Caki2 (cell line): ENCODE measurements around the gene IQCB1. TPM values are rescaled to one million over a fixed set of nuclear protein-coding genes. Genes with fewer than 3 reads are reported as not detected.
"Not testable (repeated sequence)": the region's sequence is repeated elsewhere in the genome, so short reads cannot be mapped to it uniquely, and the experiment has no call there.

Experiments used
- DNase-seq: peaks from one replicate; pipeline ENCODE4 v3.0.0-alpha.2; 2015; ENCODE audit warnings: low read depth
- in situ Hi-C: cut with HindIII; loops from 2 replicates; pipeline ENCODE4 v1.10.0; 2016; ENCODE audit warnings: low sequenced_read_pairs, low pct_unique_long_range_greater_than_20kb, mixed read lengths
- total RNA-seq: library from RNA; depleted of rRNA; stranded (reverse); fragments of >200 nt; shearing (Covaris generic); gene quantifications from 2 replicates; pipeline ENCODE4 v1.2.3, GENCODE V29; 2014; ENCODE audit warnings: low replicate concordance; rRNA removed

The IQCB1 gene
- total RNA-seq = 6.0 and 13.6 TPM in 2 replicates

GRCh38 chr3:121834671-121835464, at the start of gene IQCB1, which contains the start of gene EAF2:
TSS of gene IQCB1 (minus strand) at chr3:121835060. CDS start at chr3:121828960, 6,100 bp downstream.
TSS of gene EAF2 (plus strand) at chr3:121835209. CDS start at chr3:121835286, 77 bp downstream.
- DNase-seq = peak; percentile 89
- in situ Hi-C loops = no loop called here

GRCh38 chr3:121883507-121883906, 48.6 kb upstream of the IQCB1 start:
- in situ Hi-C loops = no loop called here
- DNase-seq = no peak

- no peak for DNase-seq
- in situ Hi-C loops = no loop called here
Measured at GRCh38 chr3:121878411-121878810, 43.6 kb upstream of the IQCB1 start.

- no peak for DNase-seq
- in situ Hi-C loops = no loop called here
Measured at GRCh38 chr3:121871430-121871829, 36.6 kb upstream of the IQCB1 start.

DNA sequence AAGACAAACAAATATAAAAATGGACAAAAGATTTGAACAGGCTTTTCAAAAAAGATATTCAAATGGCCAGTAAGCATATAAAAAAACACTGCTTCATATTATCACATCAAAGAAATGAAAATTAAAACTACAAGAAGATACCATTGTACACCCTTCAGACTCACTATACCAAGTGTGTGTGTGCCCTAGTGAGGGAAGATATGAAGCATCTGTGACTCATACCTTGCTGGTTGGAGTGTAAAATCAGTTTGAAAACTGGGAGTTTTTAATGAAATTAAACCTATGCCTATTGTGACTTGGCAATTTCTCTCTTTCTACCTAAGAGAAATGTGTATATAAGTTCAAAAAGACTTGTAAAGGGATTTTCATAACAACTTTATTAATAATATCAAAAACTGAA, 35.9 kb upstream of the IQCB1 start:
- in situ Hi-C loops = no loop called here
- no peak for DNase-seq

- in situ Hi-C loops = no loop called here
Measured at GRCh38 chr3:121869736-121870135, 34.9 kb upstream of the IQCB1 start.

DNA sequence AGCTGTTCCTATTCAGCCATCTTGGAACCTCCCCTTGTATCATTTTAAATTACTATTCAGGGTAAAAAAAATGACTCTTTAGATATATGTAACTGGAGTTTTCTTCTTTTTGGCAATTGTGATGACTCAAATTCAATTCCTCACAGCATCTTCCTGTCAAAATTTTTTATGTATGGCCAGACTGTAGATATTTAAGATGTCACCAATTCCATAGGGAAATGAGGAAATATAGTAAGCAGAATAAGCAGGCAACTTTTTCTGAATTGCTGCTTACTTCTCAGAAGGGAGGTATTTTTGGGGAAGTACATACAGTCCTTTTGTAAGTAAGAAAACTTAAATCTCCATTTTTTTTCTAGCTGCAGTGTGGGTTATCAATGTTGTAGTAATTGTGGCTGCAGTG, 28.9 kb upstream of the IQCB1 start:
- in situ Hi-C loops = no loop called here
- DNase-seq = no peak

More at GRCh38 chr3:121869736-121870135, 34.9 kb upstream of the IQCB1 start:
- no peak for DNase-seq

GRCh38 chr3:121863247-121863646, 28.4 kb upstream of the IQCB1 start:
- not testable (repeated sequence) for DNase-seq

DNA sequence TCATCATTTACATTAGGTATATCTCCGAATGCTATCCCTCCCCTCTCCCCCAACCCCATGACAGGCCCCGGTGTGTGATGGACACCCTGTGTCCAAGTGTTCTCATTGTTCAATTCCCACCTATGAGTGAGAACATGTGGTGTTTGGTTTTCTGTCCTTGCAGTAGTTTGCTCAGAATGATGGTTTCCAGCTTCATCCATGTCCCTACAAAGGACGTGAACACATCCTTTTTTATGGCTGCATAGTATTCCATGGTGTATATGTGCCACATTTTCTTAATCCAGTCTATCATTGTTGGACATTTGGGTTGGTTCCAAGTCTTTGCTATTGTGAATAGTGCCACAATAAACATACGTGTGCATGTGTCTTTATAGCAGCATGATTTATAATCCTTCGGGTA, 22.9 kb upstream of the IQCB1 start:
- in situ Hi-C loops, DNase-seq: not testable (repeated sequence)

More at GRCh38 chr3:121863247-121863646, 28.4 kb upstream of the IQCB1 start:
- in situ Hi-C loops = not testable (repeated sequence)

DNA sequence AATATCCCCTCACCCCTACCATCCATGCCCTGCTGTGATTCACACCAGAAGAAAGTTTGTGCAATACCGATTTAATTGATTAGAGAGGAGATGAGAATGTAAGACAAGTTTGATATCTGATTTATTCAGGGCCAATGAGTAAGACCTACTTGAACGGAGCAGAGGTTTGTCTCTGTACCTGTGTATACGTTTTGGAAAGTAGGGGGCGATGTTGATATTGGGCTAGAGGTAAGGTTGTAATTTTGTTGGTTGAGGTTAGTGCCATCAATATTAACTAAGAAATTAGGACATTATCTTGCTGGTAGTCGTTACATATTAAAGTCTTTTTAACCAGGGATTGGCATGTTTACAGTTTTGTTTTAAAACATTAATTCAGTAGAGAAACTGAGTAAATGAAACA, 20.7 kb upstream of the IQCB1 start:
- no peak for DNase-seq

GRCh38 chr3:121852256-121852655, 17.4 kb upstream of the IQCB1 start:
- in situ Hi-C loops = no loop called here
- no peak for DNase-seq

More for the DNA sequence above, 20.7 kb upstream of the IQCB1 start:
- in situ Hi-C loops = no loop called here

- DNase-seq = no peak
Measured at GRCh38 chr3:121844892-121845291, 10.0 kb upstream of the IQCB1 start.

DNA sequence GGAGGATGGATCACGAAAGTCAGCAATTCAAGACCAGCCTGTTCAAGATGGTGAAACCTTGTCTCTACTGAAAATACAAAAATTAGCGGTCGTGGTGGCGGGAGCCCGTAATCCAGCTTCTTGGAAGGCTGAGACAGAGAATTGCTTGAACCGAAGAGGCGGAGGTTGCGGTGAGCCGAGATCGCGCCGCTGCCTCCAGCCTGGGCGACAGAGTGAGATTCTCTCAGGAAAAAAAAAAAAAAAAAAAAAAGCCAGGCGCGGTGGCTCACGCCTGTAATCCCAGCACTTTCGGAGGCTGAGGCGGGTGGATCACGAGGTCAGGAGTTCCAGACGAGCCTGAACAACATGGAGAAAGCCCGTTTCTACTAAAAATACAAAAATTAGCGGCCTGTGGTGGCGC, 5.1 kb upstream of the IQCB1 start:
- in situ Hi-C loops = no loop called here
- no peak for DNase-seq

More at GRCh38 chr3:121844892-121845291, 10.0 kb upstream of the IQCB1 start:
- in situ Hi-C loops = no loop called here

- no peak for DNase-seq
- in situ Hi-C loops = no loop called here
Measured at GRCh38 chr3:121836481-121836880, 1.6 kb upstream of the IQCB1 start.

DNA sequence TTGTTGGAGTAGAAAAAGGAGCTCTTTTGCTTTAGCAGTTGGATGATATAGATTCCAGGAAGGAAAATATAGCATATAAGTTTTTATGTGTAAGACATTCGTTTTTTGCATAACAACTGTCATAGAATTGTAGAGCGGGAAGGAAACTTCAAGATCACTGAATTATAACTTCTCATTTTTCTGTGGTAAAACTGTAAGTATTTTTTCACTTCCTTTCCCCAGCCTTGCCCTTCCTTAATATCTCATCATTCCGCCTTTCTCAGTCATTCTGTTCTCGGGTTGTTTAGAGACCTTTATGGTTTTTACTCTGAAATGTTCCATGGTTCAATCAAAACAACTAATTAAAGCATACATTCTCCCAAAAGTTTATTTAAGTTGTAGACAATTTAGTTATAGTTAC, 1.2 kb upstream of the IQCB1 start:
- in situ Hi-C loops = no loop called here

DNA sequence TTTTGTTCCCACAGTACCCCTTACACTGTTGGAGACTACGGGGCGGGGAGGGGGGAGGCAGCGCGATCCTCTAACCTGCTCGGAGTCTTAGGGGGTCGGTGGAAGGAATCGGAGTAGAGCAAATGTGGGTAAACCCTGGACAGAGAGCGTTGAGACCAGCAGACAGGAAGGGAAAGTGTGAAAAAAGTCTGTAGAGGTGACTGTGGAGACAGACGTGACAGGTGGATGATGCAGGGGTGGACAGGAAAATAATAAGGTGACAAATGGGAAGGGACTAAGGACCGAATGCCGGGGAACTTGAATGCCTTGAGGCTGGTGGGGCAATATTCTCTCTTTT, 573 bp upstream of the IQCB1 start:
- no peak for DNase-seq
- in situ Hi-C loops = no loop called here

More for the DNA sequence above, 1.2 kb upstream of the IQCB1 start:
- DNase-seq = no peak

GRCh38 chr3:121834157-121834670, 646 bp downstream of the IQCB1 start:
- in situ Hi-C loops = no loop called here

DNA sequence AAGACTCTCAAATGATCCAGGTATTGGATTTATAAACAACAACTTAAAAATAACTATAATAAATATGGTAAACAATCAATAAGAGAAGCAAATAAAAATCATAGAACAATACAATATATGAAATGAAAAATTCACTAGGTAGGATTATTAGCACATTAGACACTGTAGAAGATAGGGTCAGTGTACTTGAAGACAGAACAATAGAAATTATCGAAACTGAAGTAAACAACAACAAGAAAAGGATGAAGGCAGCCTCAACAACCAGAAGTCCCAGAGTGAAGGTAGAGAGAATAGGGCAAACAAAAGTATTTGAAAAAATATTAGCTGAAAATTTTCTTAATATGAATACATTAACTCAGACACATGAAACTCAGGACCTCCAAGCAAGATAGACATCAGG, 11.9 kb downstream of the IQCB1 start:
- in situ Hi-C loops = no loop called here
- peak; percentile 1 for DNase-seq

More at GRCh38 chr3:121834157-121834670, 646 bp downstream of the IQCB1 start:
- no peak for DNase-seq

DNA sequence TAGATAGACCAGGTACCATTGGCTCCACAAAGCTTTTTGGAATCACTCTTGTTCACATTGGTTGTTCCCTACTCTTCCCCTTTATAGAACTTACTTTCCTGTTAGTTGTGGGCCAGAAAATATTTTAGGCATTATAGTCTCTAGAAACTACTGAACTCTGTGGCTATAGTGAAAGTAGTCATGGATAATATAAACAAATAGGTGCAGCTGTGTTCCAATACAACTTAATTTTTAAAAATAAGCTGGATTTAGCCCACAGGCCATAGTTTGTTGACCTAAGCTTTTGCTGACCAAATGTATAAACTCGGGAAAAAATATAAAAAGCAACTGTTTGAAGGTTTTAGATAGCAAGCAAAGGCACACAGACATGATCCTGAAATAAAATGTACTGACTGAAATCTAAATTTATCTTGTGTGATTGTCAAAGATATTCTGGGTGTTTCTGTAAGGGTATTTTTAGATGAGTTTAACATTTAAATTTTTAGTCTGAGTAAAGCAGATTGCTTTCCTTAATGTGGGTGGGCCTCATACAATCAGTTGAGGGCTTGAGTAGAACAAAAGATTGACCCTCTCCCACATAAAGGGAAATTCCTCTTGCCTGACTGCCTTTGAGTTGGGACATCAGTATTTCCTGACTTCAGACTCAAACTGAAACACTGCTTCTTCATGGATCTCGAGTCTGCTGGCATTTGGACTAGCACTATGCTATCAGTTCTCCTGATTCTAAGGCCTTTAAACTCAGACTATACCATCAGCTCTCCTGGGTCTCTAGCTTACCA, 13.2 kb downstream of the IQCB1 start:
- DNase-seq = no peak
- in situ Hi-C loops = no loop called here
